A549 (cell line): ENCODE measurements around the gene RPRD2. TPM values are rescaled to one million over a fixed set of nuclear protein-coding genes. Genes with fewer than 3 reads are reported as not detected.

Experiments used
- ATAC-seq, 2 experiments: fragments of 200-7000 bp in 1 of 2; fragments of >200 bp in 1 of 2; cut with Nextera tagmentation in 1 of 2; cut with Tn5 transposase in 1 of 2; 3 replicates each; pipeline versions ENCODE4 v1.8.0 to v1.9.1; 2018 to 2020; ENCODE audit warnings: mild to moderate bottlenecking in 1 of 2, moderate library complexity in 1 of 2
- CTCF ChIA-PET: fragments of 300-600 bp; sonication (Branson Sonifier 250); formaldehyde crosslinking; extraction: SDS; loops from one replicate; lab custom pipeline; 2021; ENCODE audit warnings: antibody characterized with exemption, inconsistent platforms; lab: Yijun Ruan, JAX
- POLR2A ChIA-PET: fragments of 350-600 bp; formaldehyde crosslinking; extraction: SDS; loops from one replicate; lab custom pipeline; 2021; ENCODE audit warnings: antibody characterized with exemption, inconsistent platforms; lab: Yijun Ruan, JAX
- DNase-seq, 2 experiments: peaks; one replicate each; pipeline versions ENCODE4 v3.0.0 to v3.0.0-alpha.2; 2011 to 2016; ENCODE audit warnings: low read depth in 1 of 2, low spot score in 1 of 2
- FAIRE-seq: peaks from 2 replicates; lab custom pipeline; 2011; peaks lifted over from hg19 to GRCh38; lab: Jason Lieb, UNC
- H3K27ac ChIP-seq, 2 experiments: fragments of >200 bp; sonication (Bioruptor Twin); formaldehyde crosslinking; 3 replicates each; pipeline ENCODE4 v1.5.1; 2016 to 2017
- H3K4me1 ChIP-seq: fragments of >200 bp; sonication (Bioruptor Twin); formaldehyde crosslinking; 3 replicates; pipeline ENCODE4 v1.6.1; 2016
- H3K4me2 ChIP-seq: fragments of >200 bp; sonication (Bioruptor Twin); formaldehyde crosslinking; 3 replicates; pipeline ENCODE4 v1.6.1; 2016
- H3K4me3 ChIP-seq: fragments of >200 bp; sonication (Bioruptor Twin); formaldehyde crosslinking; 3 replicates; pipeline ENCODE4 v1.5.1; 2016
- H3K9me3 ChIP-seq: fragments of >200 bp; sonication (Bioruptor Twin); formaldehyde crosslinking; 3 replicates; pipeline ENCODE4 v1.6.1; 2016
- CHD4 ChIP-seq: fragments of 200-600 bp; sonication (generic); IDR thresholded peaks from 2 replicates; pipeline ENCODE4 v1.6.1; 2016; ENCODE audit warnings: antibody characterized with exemption, mild to moderate bottlenecking, borderline replicate concordance
- CTCF ChIP-seq: fragments of >200 bp; sonication (Bioruptor Twin); formaldehyde crosslinking; IDR thresholded peaks from 3 replicates; pipeline ENCODE4 v1.5.1; 2016
- E2F6 ChIP-seq: IDR thresholded peaks from 2 replicates; pipeline ENCODE4 v1.6.1; 2012; ENCODE audit warnings: low read depth, borderline replicate concordance
- EHF ChIP-seq: fragments of 250-450 bp; sonication (Bioruptor Pico); IDR thresholded peaks from 2 replicates; pipeline ENCODE4 v1.5.0; 2020; ENCODE audit warnings: mild to moderate bottlenecking
- ELK1 ChIP-seq: fragments of 150-350 bp; IDR thresholded peaks from 2 replicates; pipeline ENCODE4 v1.6.1; 2014; ENCODE audit warnings: low read depth, mild to moderate bottlenecking, low read length
- FOSL2 ChIP-seq, 2 experiments: fragments of 450-650 bp in 1 of 2; fragments of >200 bp in 1 of 2; sonication (Bioruptor Twin) in 1 of 2; formaldehyde crosslinking; IDR thresholded peaks; 2 replicates each; pipeline versions ENCODE4 v1.5.0 to v1.6.1; 2016 to 2020; ENCODE audit warnings: mild to moderate bottlenecking in 1 of 2, moderate library complexity in 1 of 2
- JUN ChIP-seq, 2 experiments: fragments of >200 bp; sonication (Bioruptor Twin); formaldehyde crosslinking; IDR thresholded peaks; 2 replicates in 1 of 2; 3 replicates in 1 of 2; pipeline ENCODE4 v1.6.1; 2016 to 2017
- NPAS2 ChIP-seq: fragments of 250-450 bp; sonication (Bioruptor Pico); IDR thresholded peaks from 2 replicates; pipeline ENCODE4 v1.8.0; 2022; ENCODE audit warnings: mild to moderate bottlenecking, moderate library complexity, borderline replicate concordance
- RARB ChIP-seq: fragments of 250-450 bp; sonication (Bioruptor Pico); IDR thresholded peaks from 2 replicates; pipeline ENCODE4 v1.8.0; 2021; ENCODE audit warnings: mild to moderate bottlenecking, moderate library complexity
- REST ChIP-seq: fragments of 200-600 bp; sonication (generic); IDR thresholded peaks from 2 replicates; pipeline ENCODE4 v1.6.1; 2016; ENCODE audit warnings: antibody characterized with exemption, mild to moderate bottlenecking, moderate library complexity
- RFX5 ChIP-seq: fragments of 450-650 bp; IDR thresholded peaks from 2 replicates; pipeline ENCODE4 v1.7.1; 2014; ENCODE audit warnings: antibody characterized with exemption, mild to moderate bottlenecking, moderate library complexity
- USF2 ChIP-seq: fragments of 450-650 bp; IDR thresholded peaks from 2 replicates; pipeline ENCODE4 v1.6.1; 2014; ENCODE audit warnings: antibody characterized with exemption
- WGBS: methylation state at CpG from one replicate; pipeline ENCODE4 v1.1.6; 2017; ENCODE audit errors: missing lambda C conversion rate; 5-methylcytosine and 5-hydroxymethylcytosine counted together
- polyA plus RNA-seq, 4 experiments: library from polyadenylated mRNA; depleted of rRNA in 3 of 4; stranded (reverse); fragments of >200 nt; fragmentation: RNase III in 1 of 4; extraction: RNeasy Plus Mini Kit Qiagen cat#74134 plus additional on column Dnase treatment in 1 of 4; gene quantifications; 2 replicates in 3 of 4; 3 replicates in 1 of 4; pipeline ENCODE4 v1.2.3, GENCODE V29; 2011 to 2017

RPRD2 gene
- polyA plus RNA-seq, 2 of the 4 experiments (the other 2 are of a cell fraction) = 10.3 to 20.8 TPM

GRCh38 chr1:150332651-150333290 is 31.2 kb upstream of the RPRD2 start:
- Histone ChIP-seq H3K4me3 (no peak overlapping the region), H3K4me2 (no peak overlapping the region), H3K4me1 (no peaks in the 10 kb centered on the region), H3K27ac (no peak overlapping the region), H3K9me3 (no peaks in the 10 kb centered on the region)
- ChIA-PET POLR2A (no interaction called here), CTCF (interaction anchor here (1.0 kb wide), 1 partner anchor 9 kb away, joined by 3 read pairs; no protein-coding TSS in a partner anchor)
- DNase-seq (no peak), FAIRE-seq (no peak), ATAC-seq (no peak; a peak in 1 of 6 replicates)
- 94% methylated on average over 7 of the region's 7 CpGs for WGBS
- TF ChIP-seq REST (no peak), CTCF (no peak)

- CTCF ChIA-PET = interaction anchor here (0.7 to 1.4 kb wide), 2 partner anchors 11 to 22 kb away, joined by 3 read pairs; no protein-coding TSS in a partner anchor
- Histone ChIP-seq H3K9me3 (no peaks in the 10 kb centered on the region), H3K4me3 (no peak overlapping the region), H3K27ac (no peak overlapping the region), H3K4me1 (no peaks in the 10 kb centered on the region), H3K4me2 (no peak overlapping the region)
- no peak for ATAC-seq
- no peak for DNase-seq
- POLR2A ChIA-PET = interaction anchor here (1.8 to 3.2 kb wide), 2 partner anchors 8 to 17 kb away, joined by 9 to 10 read pairs; partner anchors contain the start of gene RPRD2
- no peak for FAIRE-seq
- 84% methylated on average over 4 of the region's 4 CpGs for WGBS
- TF ChIP-seq USF2 (no peak), ELK1 (no peak), RFX5 (no peak)
Observed at GRCh38 chr1:150346316-150346715, 17.6 kb upstream of the RPRD2 start.

- FAIRE-seq (no peak), ATAC-seq (no peak; a peak in 1 of 6 replicates), DNase-seq (no peak)
- Histone ChIP-seq H3K4me1 (no peaks in the 10 kb centered on the region), H3K27ac (no peak overlapping the region), H3K9me3 (no peaks in the 10 kb centered on the region)
- no peak for TF ChIP-seq EHF
- no peak for TF ChIP-seq E2F6
- no peak for TF ChIP-seq FOSL2 (IDR thresholded peaks at IDR 0.05)
- no peak for TF ChIP-seq FOSL2 (CRISPR knock-in tag; IDR thresholded peaks at IDR 0.05)
- TF ChIP-seq CHD4 = no peak
- TF ChIP-seq NPAS2 = no peak
- TF ChIP-seq RARB = no peak
- no peak for TF ChIP-seq JUN (IDR thresholded peaks at IDR 0.05)
- TF ChIP-seq, all 56 proteins: peak for 0
- Histone ChIP-seq H3K4me3 (no peak overlapping the region), H3K4me2 (no peak overlapping the region)
- CTCF ChIA-PET = no interaction called here
- POLR2A ChIA-PET = interaction anchor here (2.7 kb wide), 1 partner anchor 11 kb away, joined by 7 read pairs; the partner anchor contains the start of gene RPRD2
- 92% methylated on average over 4 of the region's 4 CpGs for WGBS
Observed at GRCh38 chr1:150352866-150353265, 11.1 kb upstream of the RPRD2 start.
